ENCODE measurements around the gene PMS1.

PMS1 gene

DNA sequence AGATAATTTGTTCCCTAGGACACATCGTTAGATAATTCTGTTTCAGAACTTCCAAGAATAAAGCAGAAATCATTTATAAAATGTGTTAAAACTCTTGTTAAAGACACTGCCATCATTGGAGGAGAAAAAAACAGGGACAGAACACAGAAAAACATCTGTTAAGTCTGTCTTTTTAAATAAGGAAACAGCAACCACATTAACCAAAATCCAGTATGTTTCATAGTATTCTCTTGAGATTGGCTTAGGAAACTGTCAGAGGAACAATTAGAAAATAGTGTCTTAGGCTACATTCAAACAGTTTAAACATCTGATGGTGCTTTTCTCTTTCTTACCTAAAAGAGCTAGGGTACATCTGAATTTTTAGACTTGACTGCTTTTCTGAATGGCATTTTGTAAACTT is 81.6 kb downstream of the PMS1 start:
- H3K4me2 ChIP-seq (ENCODE audit: low read length), result no peak overlapping the region
- H3K27ac ChIP-seq (ENCODE audit: low read length), result no peak overlapping the region
- no peak overlapping the region for H3K4me3 ChIP-seq (ENCODE audit: low read length)
- H3K27me3 ChIP-seq (ENCODE audit: low read depth, low read length), result no peaks in the 10 kb centered on the region
- H3K4me1 ChIP-seq (ENCODE audit: low read length), result peaks cover 8% of the 10 kb centered on the region
- H3K36me3 ChIP-seq (replicated peaks; ENCODE audit: low read depth, low read length), result peaks cover 40% of the 10 kb centered on the region
- TF ChIP-seq EZH2phosphoT487 (IDR thresholded peaks at IDR 0.05; ENCODE audit: low read depth), result no peak
- TF ChIP-seq, protein P1, sequence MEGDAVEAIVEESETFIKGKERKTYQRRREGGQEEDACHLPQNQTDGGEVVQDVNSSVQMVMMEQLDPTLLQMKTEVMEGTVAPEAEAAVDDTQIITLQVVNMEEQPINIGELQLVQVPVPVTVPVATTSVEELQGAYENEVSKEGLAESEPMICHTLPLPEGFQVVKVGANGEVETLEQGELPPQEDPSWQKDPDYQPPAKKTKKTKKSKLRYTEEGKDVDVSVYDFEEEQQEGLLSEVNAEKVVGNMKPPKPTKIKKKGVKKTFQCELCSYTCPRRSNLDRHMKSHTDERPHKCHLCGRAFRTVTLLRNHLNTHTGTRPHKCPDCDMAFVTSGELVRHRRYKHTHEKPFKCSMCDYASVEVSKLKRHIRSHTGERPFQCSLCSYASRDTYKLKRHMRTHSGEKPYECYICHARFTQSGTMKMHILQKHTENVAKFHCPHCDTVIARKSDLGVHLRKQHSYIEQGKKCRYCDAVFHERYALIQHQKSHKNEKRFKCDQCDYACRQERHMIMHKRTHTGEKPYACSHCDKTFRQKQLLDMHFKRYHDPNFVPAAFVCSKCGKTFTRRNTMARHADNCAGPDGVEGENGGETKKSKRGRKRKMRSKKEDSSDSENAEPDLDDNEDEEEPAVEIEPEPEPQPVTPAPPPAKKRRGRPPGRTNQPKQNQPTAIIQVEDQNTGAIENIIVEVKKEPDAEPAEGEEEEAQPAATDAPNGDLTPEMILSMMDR (IDR thresholded peaks at IDR 0.05; ENCODE audit: low read depth, low read length), result no peak
- H3K79me2 ChIP-seq (ENCODE audit: low read length), result no peaks in the 10 kb centered on the region
- H2AFZ ChIP-seq (ENCODE audit: low read depth, low read length), result no peak overlapping the region
- no peak overlapping the region for H3K9ac ChIP-seq (ENCODE audit: low read length)
- H3K9me3 ChIP-seq (ENCODE audit: insufficient read depth, low read length), result no peaks in the 10 kb centered on the region
- H4K20me1 ChIP-seq (ENCODE audit: insufficient read depth, low read length), result no peaks in the 10 kb centered on the region

DNA sequence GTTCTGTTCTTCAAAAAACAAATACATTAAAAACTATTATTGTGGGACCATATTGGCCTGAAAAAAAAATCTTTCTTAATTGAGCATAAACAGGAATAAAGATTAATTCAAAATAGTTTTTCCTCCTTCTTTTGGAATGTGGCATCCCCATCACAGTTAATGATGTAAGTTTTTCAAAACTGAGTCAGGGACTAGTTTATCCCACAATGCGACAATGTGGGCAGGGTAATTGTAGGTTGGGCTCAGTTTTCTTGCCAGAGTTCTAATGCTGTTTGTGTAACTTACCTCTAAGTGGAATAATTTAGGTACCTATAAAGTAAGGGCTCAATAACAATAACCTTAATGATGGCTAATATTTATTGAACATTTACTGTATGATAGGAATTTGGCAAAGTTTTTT is 82.0 kb downstream of the PMS1 start:
- no peak overlapping the region for H3K4me2 ChIP-seq (ENCODE audit: low read length)
- H3K36me3 ChIP-seq (replicated peaks; ENCODE audit: low read depth, low read length), result peaks cover 40% of the 10 kb centered on the region
- H3K9ac ChIP-seq (ENCODE audit: low read length), result no peak overlapping the region

DNA sequence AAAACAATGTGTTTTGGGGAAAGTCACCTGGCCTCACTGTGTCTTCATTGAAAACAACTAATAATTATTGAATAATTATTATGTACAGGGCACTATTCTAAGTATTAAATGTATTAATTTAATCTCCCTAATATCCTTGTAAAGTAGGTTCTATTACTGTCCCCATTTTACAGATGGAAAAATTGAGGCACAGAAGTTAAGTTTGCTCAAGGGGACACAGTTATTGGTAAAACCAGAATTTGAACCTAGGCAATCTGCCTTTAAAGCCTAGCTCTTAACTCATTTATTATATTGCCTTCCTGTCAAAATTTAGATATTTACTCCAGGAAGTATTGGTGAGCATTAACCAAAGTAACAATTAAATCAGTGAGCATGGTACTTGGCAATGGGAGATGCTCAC is 84.6 kb downstream of the PMS1 start:
- Histone ChIP-seq H3K36me3 (replicated peaks; ENCODE audit: low read depth, low read length) (peaks cover 44% of the 10 kb centered on the region), H3K4me1 (ENCODE audit: low read length) (peaks cover 9% of the 10 kb centered on the region), H3K9me3 (ENCODE audit: insufficient read depth, low read length) (no peaks in the 10 kb centered on the region), H3K4me2 (ENCODE audit: low read length) (no peak overlapping the region), H3K27me3 (ENCODE audit: low read depth, low read length) (no peaks in the 10 kb centered on the region), H3K9ac (ENCODE audit: low read length) (no peak overlapping the region), H4K20me1 (ENCODE audit: insufficient read depth, low read length) (no peaks in the 10 kb centered on the region), H2AFZ (ENCODE audit: low read depth, low read length) (no peak overlapping the region), H3K27ac (ENCODE audit: low read length) (no peak overlapping the region), H3K79me2 (ENCODE audit: low read length) (no peaks in the 10 kb centered on the region), H3K4me3 (ENCODE audit: low read length) (no peak overlapping the region)
- TF ChIP-seq, protein P1 (IDR thresholded peaks at IDR 0.05; ENCODE audit: low read depth, low read length), result no peak
- no peak for TF ChIP-seq EZH2phosphoT487 (IDR thresholded peaks at IDR 0.05; ENCODE audit: low read depth)

More for the DNA sequence above, 82.0 kb downstream of the PMS1 start:
- H4K20me1 ChIP-seq (ENCODE audit: insufficient read depth, low read length), result no peaks in the 10 kb centered on the region
- H3K27me3 ChIP-seq (ENCODE audit: low read depth, low read length), result no peaks in the 10 kb centered on the region
- H3K9me3 ChIP-seq (ENCODE audit: insufficient read depth, low read length), result no peaks in the 10 kb centered on the region
- no peak for TF ChIP-seq EZH2phosphoT487 (IDR thresholded peaks at IDR 0.05; ENCODE audit: low read depth)
- TF ChIP-seq, protein P1 (IDR thresholded peaks at IDR 0.05; ENCODE audit: low read depth, low read length), result no peak
- H3K4me1 ChIP-seq (ENCODE audit: low read length), result peaks cover 9% of the 10 kb centered on the region
- no peak overlapping the region for H2AFZ ChIP-seq (ENCODE audit: low read depth, low read length)
- no peak overlapping the region for H3K4me3 ChIP-seq (ENCODE audit: low read length)
- no peak overlapping the region for H3K27ac ChIP-seq (ENCODE audit: low read length)
- H3K79me2 ChIP-seq (ENCODE audit: low read length), result no peaks in the 10 kb centered on the region

DNA sequence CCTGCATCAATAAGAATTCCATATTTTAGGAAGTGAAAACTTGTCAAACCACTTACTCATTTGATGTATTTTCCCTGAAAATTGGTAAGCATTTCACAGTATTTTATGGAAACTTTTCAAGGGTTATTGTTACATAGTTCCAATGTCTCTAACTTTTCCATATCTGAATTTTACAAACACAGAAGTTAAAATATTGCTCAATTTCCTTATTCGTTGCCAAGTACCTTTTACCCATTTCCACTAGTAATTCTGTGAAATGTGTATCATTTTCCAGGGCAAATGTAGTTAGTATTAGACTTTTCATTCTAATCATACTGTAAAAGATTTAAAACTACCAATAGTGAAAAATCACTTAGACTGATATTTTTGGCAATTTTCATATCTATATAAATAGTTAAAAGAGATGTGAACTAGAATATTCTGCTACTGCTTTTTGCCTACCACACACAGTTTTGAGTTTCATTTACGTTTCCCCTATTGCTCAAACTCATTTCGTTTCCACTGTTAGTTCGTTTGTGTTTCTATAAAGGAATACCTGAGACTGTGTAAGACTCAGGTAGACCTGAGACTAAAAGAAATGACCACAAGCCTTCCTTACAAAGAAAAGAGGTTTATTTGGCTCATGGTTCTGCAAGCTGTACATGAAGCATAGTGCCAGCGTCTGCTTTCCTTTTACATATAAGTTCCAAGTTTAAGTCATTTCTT is 86.3 kb downstream of the PMS1 start:
- Histone ChIP-seq H3K4me3 (ENCODE audit: low read length) (no peak overlapping the region), H3K9ac (ENCODE audit: low read length) (no peak overlapping the region), H2AFZ (ENCODE audit: low read depth, low read length) (no peak overlapping the region), H3K4me1 (ENCODE audit: low read length) (peaks cover 24% of the 10 kb centered on the region), H3K79me2 (ENCODE audit: low read length) (no peaks in the 10 kb centered on the region), H3K9me3 (ENCODE audit: insufficient read depth, low read length) (no peaks in the 10 kb centered on the region), H3K27ac (ENCODE audit: low read length) (no peak overlapping the region), H3K4me2 (ENCODE audit: low read length) (no peak overlapping the region), H3K27me3 (ENCODE audit: low read depth, low read length) (no peaks in the 10 kb centered on the region), H4K20me1 (ENCODE audit: insufficient read depth, low read length) (no peaks in the 10 kb centered on the region), H3K36me3 (replicated peaks; ENCODE audit: low read depth, low read length) (peaks cover 54% of the 10 kb centered on the region)
- TF ChIP-seq, protein P1 (IDR thresholded peaks at IDR 0.05; ENCODE audit: low read depth, low read length), result no peak
- no peak for TF ChIP-seq EZH2phosphoT487 (IDR thresholded peaks at IDR 0.05; ENCODE audit: low read depth)

All from OCI-LY3 (cell line).